Measurements from ENCODE around the gene ITGA2.

DNA sequence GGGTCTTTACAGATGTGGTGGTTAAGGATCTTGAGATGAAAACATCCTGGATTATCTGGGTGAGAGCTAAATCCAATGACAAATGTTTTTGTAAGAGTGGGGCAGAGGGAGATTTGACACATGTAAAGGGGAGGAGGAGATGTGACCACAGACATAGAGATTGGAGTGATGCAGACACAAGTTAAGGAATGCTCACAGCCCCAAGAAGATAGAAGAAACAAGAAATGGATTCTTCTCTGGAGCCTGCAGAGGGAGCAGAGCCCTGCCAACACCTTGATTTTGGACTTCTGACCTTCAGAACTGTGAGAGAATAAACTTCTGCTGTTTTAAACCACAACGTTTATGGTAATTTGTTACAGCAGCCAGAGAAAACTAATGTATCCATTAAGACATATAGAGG lies 21.7 kb downstream of the ITGA2 start:
- TF ChIP-seq SP1 (IDR thresholded peaks at IDR 0.05; ENCODE audit: low read depth) (no peak), POLR2AphosphoS5 (IDR thresholded peaks at IDR 0.05; ENCODE audit: low read depth, low read length) (no peak), CBX3 (IDR thresholded peaks at IDR 0.05; ENCODE audit: low read depth) (no peak)
- TF ChIP-seq, protein P1, sequence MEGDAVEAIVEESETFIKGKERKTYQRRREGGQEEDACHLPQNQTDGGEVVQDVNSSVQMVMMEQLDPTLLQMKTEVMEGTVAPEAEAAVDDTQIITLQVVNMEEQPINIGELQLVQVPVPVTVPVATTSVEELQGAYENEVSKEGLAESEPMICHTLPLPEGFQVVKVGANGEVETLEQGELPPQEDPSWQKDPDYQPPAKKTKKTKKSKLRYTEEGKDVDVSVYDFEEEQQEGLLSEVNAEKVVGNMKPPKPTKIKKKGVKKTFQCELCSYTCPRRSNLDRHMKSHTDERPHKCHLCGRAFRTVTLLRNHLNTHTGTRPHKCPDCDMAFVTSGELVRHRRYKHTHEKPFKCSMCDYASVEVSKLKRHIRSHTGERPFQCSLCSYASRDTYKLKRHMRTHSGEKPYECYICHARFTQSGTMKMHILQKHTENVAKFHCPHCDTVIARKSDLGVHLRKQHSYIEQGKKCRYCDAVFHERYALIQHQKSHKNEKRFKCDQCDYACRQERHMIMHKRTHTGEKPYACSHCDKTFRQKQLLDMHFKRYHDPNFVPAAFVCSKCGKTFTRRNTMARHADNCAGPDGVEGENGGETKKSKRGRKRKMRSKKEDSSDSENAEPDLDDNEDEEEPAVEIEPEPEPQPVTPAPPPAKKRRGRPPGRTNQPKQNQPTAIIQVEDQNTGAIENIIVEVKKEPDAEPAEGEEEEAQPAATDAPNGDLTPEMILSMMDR (IDR thresholded peaks at IDR 0.05 in 2 of 3, conservative IDR thresholded peaks at IDR 0.05 in 1 of 3; ENCODE audit: borderline replicate concordance in 1 of 3, insufficient read depth in 1 of 3, low read depth in 2 of 3, low read length in 2 of 3): no peak
- TF ChIP-seq, protein P2, sequence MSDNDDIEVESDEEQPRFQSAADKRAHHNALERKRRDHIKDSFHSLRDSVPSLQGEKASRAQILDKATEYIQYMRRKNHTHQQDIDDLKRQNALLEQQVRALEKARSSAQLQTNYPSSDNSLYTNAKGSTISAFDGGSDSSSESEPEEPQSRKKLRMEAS (IDR thresholded peaks at IDR 0.05): no peak
